Measurements from ENCODE around the gene NOS1AP. TPM values are rescaled to one million over a fixed set of nuclear protein-coding genes. Genes with fewer than 3 reads are reported as not detected.

NOS1AP gene
- total RNA-seq, 1 experiment from 2014 or later: 2.6 TPM

- H3K27ac ChIP-seq (ENCODE audit: low read length): no peak overlapping the region
Observed at GRCh38 chr1:162275622-162276175, 206.2 kb downstream of the NOS1AP start.

GRCh38 chr1:162276493-162276892, 207.0 kb downstream of the NOS1AP start:
- peak; percentile 84 for DNase-seq
- Histone ChIP-seq H3K9me3 (ENCODE audit: low read length) (no peaks in the 10 kb centered on the region), H4K20me1 (ENCODE audit: low read length) (no peaks in the 10 kb centered on the region), H3K9ac (ENCODE audit: low read length) (no peak overlapping the region), H3K9me2 (replicated peaks; ENCODE audit: low read length) (no peaks in the 10 kb centered on the region), H3K36me3 (ENCODE audit: low read depth, low read length) (no peaks in the 10 kb centered on the region), H3K79me2 (ENCODE audit: low read length) (no peaks in the 10 kb centered on the region), H3K27me3 (ENCODE audit: low read length) (no peaks in the 10 kb centered on the region), H3F3A (ENCODE audit: low read length, unreplicated experiment) (no peaks in the 10 kb centered on the region), H2AFZ (ENCODE audit: low read length) (no peak overlapping the region), H3K4me1 (ENCODE audit: insufficient read depth, low read length) (no peaks in the 10 kb centered on the region), H3K27ac (ENCODE audit: low read length) (no peak overlapping the region), H3K4me2 (ENCODE audit: low read length) (no peak overlapping the region), H3K4me3 (ENCODE audit: low read length) (no peak overlapping the region)
- intact Hi-C loops (cut with micrococcal nuclease): loop anchor here (1.0 to 10.0 kb wide), 5 partner anchors 99 to 482 kb away; no protein-coding TSS in a partner anchor
- CTCF ChIA-PET: interaction anchor here (0.5 to 1.3 kb wide), 11 partner anchors 16 to 342 kb away, joined by 4 to 9 read pairs (median 5); no protein-coding TSS in a partner anchor
- POLR2A ChIA-PET (ENCODE audit: unreplicated experiment): no interaction called here
- no peak for TF ChIP-seq EZH2phosphoT487 (IDR thresholded peaks at IDR 0.05; ENCODE audit: borderline replicate concordance, low read length)
- TF ChIP-seq CTCF (conservative IDR thresholded peaks at IDR 0.05; ENCODE audit: low read depth, low read length): peak; percentile 91
- TF ChIP-seq EZH2 (IDR thresholded peaks at IDR 0.05; ENCODE audit: low read length, unreplicated experiment): no peak
- peak; percentile 68 for ATAC-seq
- no TSS peak for BruUV-seq (replicated peaks)

More at GRCh38 chr1:162275622-162276175, 206.2 kb downstream of the NOS1AP start:
- H3K27me3 ChIP-seq (ENCODE audit: low read length): no peaks in the 10 kb centered on the region
- no peaks in the 10 kb centered on the region for H3K79me2 ChIP-seq (ENCODE audit: low read length)
- no peaks in the 10 kb centered on the region for H3F3A ChIP-seq (ENCODE audit: low read length, unreplicated experiment)
- no peak overlapping the region for H3K4me3 ChIP-seq (ENCODE audit: low read length)
- no peaks in the 10 kb centered on the region for H3K36me3 ChIP-seq (ENCODE audit: low read depth, low read length)
- no peak overlapping the region for H2AFZ ChIP-seq (ENCODE audit: low read length)
- POLR2A ChIA-PET (ENCODE audit: unreplicated experiment): no interaction called here
- no peak; the same call in 1 of the 2 replicates for ATAC-seq
- H3K9me3 ChIP-seq (ENCODE audit: low read length): no peaks in the 10 kb centered on the region
- no peak overlapping the region for H3K9ac ChIP-seq (ENCODE audit: low read length)
- no peaks in the 10 kb centered on the region for H4K20me1 ChIP-seq (ENCODE audit: low read length)
- no peaks in the 10 kb centered on the region for H3K9me2 ChIP-seq (replicated peaks; ENCODE audit: low read length)
- no peak overlapping the region for H3K4me2 ChIP-seq (ENCODE audit: low read length)
- DNase-seq: no peak
- H3K4me1 ChIP-seq (ENCODE audit: insufficient read depth, low read length): no peaks in the 10 kb centered on the region
- intact Hi-C loops (cut with micrococcal nuclease): loop anchor here (1.0 to 10.0 kb wide), 5 partner anchors 98 to 481 kb away; no protein-coding TSS in a partner anchor
- CTCF ChIA-PET: interaction anchor here (0.5 to 1.3 kb wide), 11 partner anchors 15 to 341 kb away, joined by 4 to 9 read pairs (median 5); no protein-coding TSS in a partner anchor
- TF ChIP-seq EZH2phosphoT487 (IDR thresholded peaks at IDR 0.05; ENCODE audit: borderline replicate concordance, low read length) (no peak), CTCF (conservative IDR thresholded peaks at IDR 0.05; ENCODE audit: low read depth, low read length) (no peak), EZH2 (IDR thresholded peaks at IDR 0.05; ENCODE audit: low read length, unreplicated experiment) (no peak)
- no TSS peak for BruUV-seq (replicated peaks)

- BruUV-seq (replicated peaks): no TSS peak
- Histone ChIP-seq H3F3A (ENCODE audit: low read length, unreplicated experiment) (no peaks in the 10 kb centered on the region), H3K4me2 (ENCODE audit: low read length) (no peak overlapping the region), H3K27me3 (ENCODE audit: low read length) (no peaks in the 10 kb centered on the region), H2AFZ (ENCODE audit: low read length) (no peak overlapping the region), H3K9me3 (ENCODE audit: low read length) (no peaks in the 10 kb centered on the region), H3K27ac (ENCODE audit: low read length) (no peak overlapping the region), H3K4me3 (ENCODE audit: low read length) (no peak overlapping the region), H3K79me2 (ENCODE audit: low read length) (no peaks in the 10 kb centered on the region), H3K36me3 (ENCODE audit: low read depth, low read length) (no peaks in the 10 kb centered on the region), H3K4me1 (ENCODE audit: insufficient read depth, low read length) (peaks cover 1% of the 10 kb centered on the region), H3K9me2 (replicated peaks; ENCODE audit: low read length) (no peaks in the 10 kb centered on the region), H3K9ac (ENCODE audit: low read length) (no peak overlapping the region), H4K20me1 (ENCODE audit: low read length) (no peaks in the 10 kb centered on the region)
- TF ChIP-seq EZH2 (IDR thresholded peaks at IDR 0.05; ENCODE audit: low read length, unreplicated experiment): no peak
- no peak for TF ChIP-seq CTCF (conservative IDR thresholded peaks at IDR 0.05; ENCODE audit: low read depth, low read length)
- no peak for TF ChIP-seq EZH2phosphoT487 (IDR thresholded peaks at IDR 0.05; ENCODE audit: borderline replicate concordance, low read length)
- POLR2A ChIA-PET (ENCODE audit: unreplicated experiment): no interaction called here
- CTCF ChIA-PET: no interaction called here
- intact Hi-C loops (cut with micrococcal nuclease): loop anchor here (5.0 to 10.0 kb wide), 2 partner anchors 102 to 484 kb away; no protein-coding TSS in a partner anchor
- DNase-seq (no peak), ATAC-seq (no peak)
Observed at GRCh38 chr1:162279136-162279498, 209.6 kb downstream of the NOS1AP start.
